Erythroblast (primary cell): Measurements from ENCODE around the gene LHPP.

Source experiments
- DNase-seq, 2 experiments: peaks; one replicate each; lab custom pipeline; 2025; lab: John Stamatoyannopoulos, UW
- GATA1 ChIP-seq: IDR thresholded peaks from 2 replicates; pipeline ENCODE4 v1.6.1; 2011; ENCODE audit warnings: low read depth, mild to moderate bottlenecking, control low read depth, low read length, moderate library complexity
- POLR2A ChIP-seq: IDR thresholded peaks from 2 replicates; pipeline ENCODE4 v1.6.1; 2011; ENCODE audit warnings: mild to moderate bottlenecking, low read length

LHPP gene

GRCh38 chr10:124656113-124656490 lies 194.5 kb downstream of the LHPP start:
- no peak for DNase-seq
- TF ChIP-seq GATA1, result no peak
- no peak for TF ChIP-seq POLR2A

GRCh38 chr10:124656541-124656940 lies 194.9 kb downstream of the LHPP start:
- no peak for DNase-seq
- TF ChIP-seq GATA1, result no peak
- TF ChIP-seq POLR2A, result no peak

- DNase-seq, result no peak
- TF ChIP-seq POLR2A (no peak), GATA1 (no peak)
These were observed 196.2 kb downstream of the LHPP start for GRCh38 chr10:124657806-124658205.

- TF ChIP-seq GATA1, result no peak
- no peak for TF ChIP-seq POLR2A
- no peak for DNase-seq
These were observed 197.1 kb downstream of the LHPP start for GRCh38 chr10:124658591-124659242.

- no peak for DNase-seq
These were observed 197.8 kb downstream of the LHPP start for GRCh38 chr10:124659380-124659779.

GRCh38 chr10:124660404-124661125 lies 198.9 kb downstream of the LHPP start:
- TF ChIP-seq GATA1, result no peak
- no peak for TF ChIP-seq POLR2A
- no peak for DNase-seq

More at GRCh38 chr10:124659380-124659779, 197.8 kb downstream of the LHPP start:
- TF ChIP-seq POLR2A (no peak), GATA1 (no peak)

GRCh38 chr10:124661660-124662180 lies 200.1 kb downstream of the LHPP start:
- no peak for DNase-seq
- TF ChIP-seq POLR2A (no peak), GATA1 (no peak)

GRCh38 chr10:124663228-124663627 lies 201.6 kb downstream of the LHPP start:
- TF ChIP-seq GATA1 (no peak), POLR2A (no peak)
- no peak for DNase-seq
